HepG2 (cell line): Measurements from ENCODE around the gene SLC16A1. TPM values are rescaled to one million over a fixed set of nuclear protein-coding genes. Genes with fewer than 3 reads are reported as not detected.

Experiments used
- ATAC-seq: fragments of 200-7000 bp; cut with Tn5 transposase; 3 replicates; pipeline ENCODE4 v1.9.1; 2020; ENCODE audit warnings: mild to moderate bottlenecking, moderate library complexity
- BruUV-seq: library from RNA; stranded (reverse); fragments of 400-500 nt; replicated peaks from 2 replicates; lab custom pipeline; 2021; lab: Mats Ljungman, UMichigan
- CTCF ChIA-PET: fragments of 300-600 bp; formaldehyde crosslinking; extraction: SDS; loops from one replicate; lab custom pipeline; 2021; ENCODE audit warnings: low total read pairs, inconsistent platforms, low intra/inter-chr PET ratio; lab: Yijun Ruan, JAX
- POLR2A ChIA-PET: fragments of 350-600 bp; sonication (Branson Sonifier 250); formaldehyde crosslinking; loops from one replicate; lab custom pipeline; 2020; ENCODE audit warnings: antibody characterized with exemption, inconsistent platforms; lab: Yijun Ruan, JAX
- DNase-seq: peaks from one replicate; pipeline ENCODE4 v3.0.0-alpha.2; 2015; ENCODE audit warnings: low spot score
- FAIRE-seq: peaks from 3 replicates; lab custom pipeline; 2011; peaks lifted over from hg19 to GRCh38; lab: Jason Lieb, UNC
- H2AFZ ChIP-seq: one replicate; pipeline ENCODE4 v1.6.1; 2011; ENCODE audit warnings: low read length, inconsistent platforms
- H3K27ac ChIP-seq: fragments of 300-600 bp; 3 replicates; pipeline ENCODE4 v1.8.0; 2011; ENCODE audit warnings: mixed run types, mild to moderate bottlenecking, mixed read lengths, low read length, inconsistent platforms; ENCODE audit not compliant: insufficient read depth; ENCODE audit errors: extremely low read length
- H3K27me3 ChIP-seq, 2 experiments: fragments of 200-600 bp in 1 of 2; 2 replicates in 1 of 2; 3 replicates in 1 of 2; pipeline versions ENCODE4 v1.6.0 to v1.8.0; 2011; ENCODE audit warnings: low read length in 2 of 2, mild to moderate bottlenecking in 2 of 2, moderate library complexity in 2 of 2, inconsistent platforms in 1 of 2; ENCODE audit not compliant: insufficient read depth in 2 of 2, control insufficient read depth in 1 of 2
- H3K36me3 ChIP-seq, 2 experiments: fragments of 200-600 bp in 1 of 2; replicated peaks in 1 of 2; 2 replicates in 1 of 2; 3 replicates in 1 of 2; pipeline versions ENCODE4 v1.5.1 to v1.8.0; 2011; ENCODE audit warnings: low read length in 2 of 2, inconsistent platforms in 1 of 2; ENCODE audit not compliant: insufficient read depth in 2 of 2, control insufficient read depth in 1 of 2
- H3K4me1 ChIP-seq: 2 replicates; pipeline ENCODE4 v1.5.1; 2012; ENCODE audit warnings: low read length, inconsistent platforms; ENCODE audit not compliant: insufficient read depth
- H3K4me2 ChIP-seq: 2 replicates; pipeline ENCODE4 v1.6.0; 2011; ENCODE audit warnings: low read depth, low read length, inconsistent platforms
- H3K4me3 ChIP-seq, 3 experiments: fragments of 200-600 bp in 1 of 3; sonication (generic), shearing (Covaris generic) in 1 of 3; replicated peaks in 1 of 3; 2 replicates each; pipeline ENCODE4 v1.5.1; 2011 to 2016; ENCODE audit warnings: low read length in 3 of 3, inconsistent platforms in 2 of 3, low read depth in 2 of 3, mild to moderate bottlenecking in 2 of 3, control low read depth in 1 of 3, mixed read lengths in 1 of 3; ENCODE audit not compliant: insufficient read depth in 1 of 3
- H3K79me2 ChIP-seq: one replicate; pipeline ENCODE4 v1.6.1; 2011; ENCODE audit warnings: low read length, inconsistent platforms; ENCODE audit not compliant: insufficient read depth
- H3K9ac ChIP-seq: 2 replicates; pipeline ENCODE4 v1.6.0; 2011; ENCODE audit warnings: mild to moderate bottlenecking, low read depth, low read length, inconsistent platforms; ENCODE audit not compliant: insufficient read depth
- H3K9me3 ChIP-seq: 2 replicates; pipeline ENCODE4 v1.5.1; 2012; ENCODE audit warnings: mild to moderate bottlenecking, low read length
- H4K20me1 ChIP-seq: 2 replicates; pipeline ENCODE4 v1.6.0; 2011; ENCODE audit warnings: inconsistent platforms, mild to moderate bottlenecking, low read length, moderate library complexity; ENCODE audit not compliant: insufficient read depth
- GABPA ChIP-seq, 2 experiments: IDR thresholded peaks; 2 replicates each; pipeline ENCODE4 v1.6.1; 2011 to 2016; ENCODE audit warnings: low read depth in 2 of 2, low read length in 1 of 2, missing biosample characterization in 1 of 2, missing genetic modification characterization in 1 of 2
- HDAC2 ChIP-seq: sonication (generic); formaldehyde crosslinking; IDR thresholded peaks from 2 replicates; pipeline ENCODE4 v1.4.0; 2020; ENCODE audit warnings: missing genetic modification reagents
- HIVEP1 ChIP-seq: sonication (generic); formaldehyde crosslinking; IDR thresholded peaks from 2 replicates; pipeline ENCODE4 v1.4.0; 2020; ENCODE audit warnings: mild to moderate bottlenecking, missing genetic modification reagents
- HOXA9 ChIP-seq: sonication (generic); formaldehyde crosslinking; IDR thresholded peaks from 2 replicates; pipeline ENCODE4 v1.8.1; 2022; ENCODE audit warnings: missing genetic modification reagents, mild to moderate bottlenecking, moderate library complexity, borderline replicate concordance
- KLF15 ChIP-seq: sonication (generic); formaldehyde crosslinking; IDR thresholded peaks from 2 replicates; pipeline ENCODE4 v1.8.1; 2023; ENCODE audit warnings: borderline replicate concordance, mild to moderate bottlenecking, inconsistent platforms, missing genetic modification reagents, mixed read lengths
- MAFK ChIP-seq, 2 experiments: IDR thresholded peaks in 1 of 2; conservative IDR thresholded peaks in 1 of 2; 2 replicates each; pipeline ENCODE4 v1.6.1; 2011; ENCODE audit warnings: improper control_type of control experiment in 2 of 2, low read length in 2 of 2
- NFKB2 ChIP-seq: sonication (generic); formaldehyde crosslinking; IDR thresholded peaks from 2 replicates; pipeline ENCODE4 v1.4.0; 2020; ENCODE audit warnings: missing genetic modification reagents, borderline replicate concordance
- ZMYM2 ChIP-seq: sonication (generic); formaldehyde crosslinking; IDR thresholded peaks from 2 replicates; pipeline ENCODE4 v1.8.0; 2022; ENCODE audit warnings: mild to moderate bottlenecking, missing genetic modification reagents
- ZNF607 ChIP-seq: sonication (generic); formaldehyde crosslinking; IDR thresholded peaks from 2 replicates; pipeline ENCODE4 v1.5.1; 2020; ENCODE audit warnings: missing genetic modification reagents, mild to moderate bottlenecking, borderline replicate concordance
- WGBS: methylation state at CpG from one replicate; pipeline ENCODE4 v1.1.6; 2017; ENCODE audit warnings: low lambda C conversion rate; 5-methylcytosine and 5-hydroxymethylcytosine counted together
- in situ Hi-C: cut with HindIII; loops from 2 replicates; pipeline ENCODE4 v1.10.0; 2017; ENCODE audit warnings: low pct_unique_long_range_greater_than_20kb; ENCODE audit not compliant: extremely low pct_ligation_motif_present
- intact Hi-C: fragments of 100-400 bp; cut with micrococcal nuclease; formaldehyde crosslinking; loops from one replicate; pipeline ENCODE4 v1.10.0; 2022; ENCODE audit not compliant: unreplicated experiment
- polyA plus RNA-seq, 8 experiments: library from polyadenylated mRNA; depleted of rRNA in 3 of 8; stranded (reverse) in 7 of 8; unstranded in 1 of 8; fragments of >200 nt; fragmentation: Illumina TruSeq in 4 of 8; extraction: Trizol in 4 of 8; gene quantifications; 2 replicates each; pipeline versions ENCODE4 v1.2.1 to v1.2.3, GENCODE V29; 2011 to 2016; ENCODE audit warnings: low read depth in 4 of 8, missing spikeins in 1 of 8, mixed read lengths in 1 of 8; ENCODE audit not compliant: insufficient read depth in 1 of 8
- total RNA-seq, 5 experiments: library from RNA; depleted of rRNA; stranded (reverse); fragments of >200 nt; fragmentation: Illumina TruSeq; extraction: Trizol; gene quantifications; 2 replicates each; pipeline ENCODE4 v1.2.3, GENCODE V29; 2016; ENCODE audit warnings: low read depth in 1 of 5
- TF ChIP-seq, protein P1 (sequence below): sonication (generic); formaldehyde crosslinking; IDR thresholded peaks from 2 replicates; pipeline ENCODE4 v1.8.0; 2022; ENCODE audit warnings: missing genetic modification reagents, mild to moderate bottlenecking, moderate library complexity, borderline replicate concordance
- TF ChIP-seq, protein P2 (sequence below): IDR thresholded peaks from 2 replicates; pipeline ENCODE4 v1.6.1; 2016; ENCODE audit warnings: missing compliant biosample characterization, missing genetic modification reagents, borderline replicate concordance
- TF ChIP-seq, protein P3 (sequence below): sonication (generic); formaldehyde crosslinking; IDR thresholded peaks from 2 replicates; pipeline ENCODE4 v1.4.0; 2020; ENCODE audit warnings: missing genetic modification reagents
- TF ChIP-seq, protein P4 (sequence below): sonication (generic); formaldehyde crosslinking; IDR thresholded peaks from 2 replicates; pipeline ENCODE4 v1.8.0; 2022; ENCODE audit warnings: missing genetic modification reagents, mild to moderate bottlenecking, inconsistent platforms, borderline replicate concordance
- TF ChIP-seq, protein P5 (sequence below): sonication (generic); formaldehyde crosslinking; conservative IDR thresholded peaks from 2 replicates; pipeline ENCODE4 v1.4.0; 2020; ENCODE audit warnings: missing genetic modification reagents

Gene SLC16A1
- total and polyA plus RNA-seq, 2 of the 13 experiments (the other 11 are each of a cell fraction or from before 2014, with no cell fraction given) = 106 to 142 TPM

DNA sequence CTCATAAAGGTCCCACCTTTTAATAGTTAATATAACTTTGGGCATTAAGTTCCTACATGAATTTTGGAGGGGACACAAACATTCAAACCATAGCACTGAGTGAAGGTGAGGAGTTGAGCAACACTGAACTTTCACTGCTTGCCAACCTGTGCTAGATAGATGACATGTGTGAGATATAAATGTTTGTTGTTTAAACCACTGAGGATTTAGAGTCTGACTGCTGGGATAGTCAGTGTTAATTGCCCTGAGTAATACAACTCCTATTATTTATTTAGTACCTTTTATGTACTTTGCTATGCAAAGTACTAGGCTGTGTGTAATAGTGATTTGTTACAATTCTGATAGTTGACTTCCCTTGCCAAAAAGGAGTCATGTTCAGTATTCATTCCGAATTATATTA is 32.4 kb upstream of the SLC16A1 start:
- WGBS = 94% methylated on average over 1 of the region's 1 CpG
- no peak overlapping the region for H3K27ac ChIP-seq
- H3K27me3 ChIP-seq = no peaks in the 10 kb centered on the region
- intact Hi-C loops = no loop called here
- FAIRE-seq (no peak), DNase-seq (no peak), ATAC-seq (no peak)
- no peaks in the 10 kb centered on the region for H3K4me1 ChIP-seq
- H2AFZ ChIP-seq = no peak overlapping the region
- H4K20me1 ChIP-seq = no peaks in the 10 kb centered on the region
- no peaks in the 10 kb centered on the region for H3K9me3 ChIP-seq
- no peak overlapping the region for H3K9ac ChIP-seq
- BruUV-seq = no TSS peak
- CTCF ChIA-PET = no interaction called here
- in situ Hi-C loops = no loop called here
- no peak overlapping the region for H3K4me3 ChIP-seq
- POLR2A ChIA-PET = no interaction called here
- H3K36me3 ChIP-seq = peaks cover 2 to 3% of the 10 kb centered on the region in 2 experiments; a peak in 1 of 5 replicates
- no peak overlapping the region for H3K4me2 ChIP-seq
- H3K79me2 ChIP-seq = no peaks in the 10 kb centered on the region
- TF ChIP-seq HDAC2 (CRISPR knock-in tag) = no peak
- TF ChIP-seq, protein P1, sequence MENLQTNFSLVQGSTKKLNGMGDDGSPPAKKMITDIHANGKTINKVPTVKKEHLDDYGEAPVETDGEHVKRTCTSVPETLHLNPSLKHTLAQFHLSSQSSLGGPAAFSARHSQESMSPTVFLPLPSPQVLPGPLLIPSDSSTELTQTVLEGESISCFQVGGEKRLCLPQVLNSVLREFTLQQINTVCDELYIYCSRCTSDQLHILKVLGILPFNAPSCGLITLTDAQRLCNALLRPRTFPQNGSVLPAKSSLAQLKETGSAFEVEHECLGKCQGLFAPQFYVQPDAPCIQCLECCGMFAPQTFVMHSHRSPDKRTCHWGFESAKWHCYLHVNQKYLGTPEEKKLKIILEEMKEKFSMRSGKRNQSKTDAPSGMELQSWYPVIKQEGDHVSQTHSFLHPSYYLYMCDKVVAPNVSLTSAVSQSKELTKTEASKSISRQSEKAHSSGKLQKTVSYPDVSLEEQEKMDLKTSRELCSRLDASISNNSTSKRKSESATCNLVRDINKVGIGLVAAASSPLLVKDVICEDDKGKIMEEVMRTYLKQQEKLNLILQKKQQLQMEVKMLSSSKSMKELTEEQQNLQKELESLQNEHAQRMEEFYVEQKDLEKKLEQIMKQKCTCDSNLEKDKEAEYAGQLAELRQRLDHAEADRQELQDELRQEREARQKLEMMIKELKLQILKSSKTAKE (CRISPR knock-in tag) = no peak
- no peak for TF ChIP-seq MAFK (conservative IDR thresholded peaks at IDR 0.05 in 1 of 2, IDR thresholded peaks at IDR 0.05 in 1 of 2; ENCODE audit: low read length in 2 of 2)
- TF ChIP-seq, protein P2, sequence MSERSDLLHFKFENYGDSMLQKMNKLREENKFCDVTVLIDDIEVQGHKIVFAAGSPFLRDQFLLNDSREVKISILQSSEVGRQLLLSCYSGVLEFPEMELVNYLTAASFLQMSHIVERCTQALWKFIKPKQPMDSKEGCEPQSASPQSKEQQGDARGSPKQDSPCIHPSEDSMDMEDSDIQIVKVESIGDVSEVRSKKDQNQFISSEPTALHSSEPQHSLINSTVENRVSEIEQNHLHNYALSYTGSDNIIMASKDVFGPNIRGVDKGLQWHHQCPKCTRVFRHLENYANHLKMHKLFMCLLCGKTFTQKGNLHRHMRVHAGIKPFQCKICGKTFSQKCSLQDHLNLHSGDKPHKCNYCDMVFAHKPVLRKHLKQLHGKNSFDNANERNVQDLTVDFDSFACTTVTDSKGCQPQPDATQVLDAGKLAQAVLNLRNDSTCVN (CRISPR knock-in tag) = no peak
- TF ChIP-seq ZNF607 (CRISPR knock-in tag) = no peak
- TF ChIP-seq, protein P3, sequence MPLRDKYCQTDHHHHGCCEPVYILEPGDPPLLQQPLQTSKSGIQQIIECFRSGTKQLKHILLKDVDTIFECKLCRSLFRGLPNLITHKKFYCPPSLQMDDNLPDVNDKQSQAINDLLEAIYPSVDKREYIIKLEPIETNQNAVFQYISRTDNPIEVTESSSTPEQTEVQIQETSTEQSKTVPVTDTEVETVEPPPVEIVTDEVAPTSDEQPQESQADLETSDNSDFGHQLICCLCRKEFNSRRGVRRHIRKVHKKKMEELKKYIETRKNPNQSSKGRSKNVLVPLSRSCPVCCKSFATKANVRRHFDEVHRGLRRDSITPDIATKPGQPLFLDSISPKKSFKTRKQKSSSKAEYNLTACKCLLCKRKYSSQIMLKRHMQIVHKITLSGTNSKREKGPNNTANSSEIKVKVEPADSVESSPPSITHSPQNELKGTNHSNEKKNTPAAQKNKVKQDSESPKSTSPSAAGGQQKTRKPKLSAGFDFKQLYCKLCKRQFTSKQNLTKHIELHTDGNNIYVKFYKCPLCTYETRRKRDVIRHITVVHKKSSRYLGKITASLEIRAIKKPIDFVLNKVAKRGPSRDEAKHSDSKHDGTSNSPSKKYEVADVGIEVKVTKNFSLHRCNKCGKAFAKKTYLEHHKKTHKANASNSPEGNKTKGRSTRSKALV = no peak
- no peak for TF ChIP-seq NFKB2
- no peak for TF ChIP-seq HIVEP1
- no peak for TF ChIP-seq ZMYM2
- no peak for TF ChIP-seq GABPA (IDR thresholded peaks at IDR 0.05; ENCODE audit: low read depth, low read length)
- TF ChIP-seq GABPA (CRISPR knock-in tag; IDR thresholded peaks at IDR 0.05; ENCODE audit: low read depth) = no peak
- TF ChIP-seq, protein P4, sequence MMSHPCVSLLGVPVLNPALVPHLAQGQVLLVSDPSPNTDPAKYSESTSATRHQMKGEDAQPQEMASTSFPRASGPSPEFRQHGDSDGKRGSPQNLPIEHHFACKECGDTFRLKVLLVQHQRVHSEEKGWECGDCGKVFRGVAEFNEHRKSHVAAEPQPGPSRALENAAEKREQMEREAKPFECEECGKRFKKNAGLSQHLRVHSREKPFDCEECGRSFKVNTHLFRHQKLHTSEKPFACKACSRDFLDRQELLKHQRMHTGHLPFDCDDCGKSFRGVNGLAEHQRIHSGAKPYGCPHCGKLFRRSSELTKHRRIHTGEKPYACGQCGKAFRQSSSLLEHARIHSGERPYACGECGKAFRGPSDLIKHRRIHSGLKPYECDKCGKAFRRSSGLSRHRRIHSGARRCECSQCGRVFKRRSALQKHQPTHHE (CRISPR knock-in tag) = no peak
- no peak for TF ChIP-seq KLF15 (CRISPR knock-in tag)
- TF ChIP-seq, protein P5, sequence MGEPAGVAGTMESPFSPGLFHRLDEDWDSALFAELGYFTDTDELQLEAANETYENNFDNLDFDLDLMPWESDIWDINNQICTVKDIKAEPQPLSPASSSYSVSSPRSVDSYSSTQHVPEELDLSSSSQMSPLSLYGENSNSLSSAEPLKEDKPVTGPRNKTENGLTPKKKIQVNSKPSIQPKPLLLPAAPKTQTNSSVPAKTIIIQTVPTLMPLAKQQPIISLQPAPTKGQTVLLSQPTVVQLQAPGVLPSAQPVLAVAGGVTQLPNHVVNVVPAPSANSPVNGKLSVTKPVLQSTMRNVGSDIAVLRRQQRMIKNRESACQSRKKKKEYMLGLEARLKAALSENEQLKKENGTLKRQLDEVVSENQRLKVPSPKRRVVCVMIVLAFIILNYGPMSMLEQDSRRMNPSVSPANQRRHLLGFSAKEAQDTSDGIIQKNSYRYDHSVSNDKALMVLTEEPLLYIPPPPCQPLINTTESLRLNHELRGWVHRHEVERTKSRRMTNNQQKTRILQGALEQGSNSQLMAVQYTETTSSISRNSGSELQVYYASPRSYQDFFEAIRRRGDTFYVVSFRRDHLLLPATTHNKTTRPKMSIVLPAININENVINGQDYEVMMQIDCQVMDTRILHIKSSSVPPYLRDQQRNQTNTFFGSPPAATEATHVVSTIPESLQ = no peak
- no peak for TF ChIP-seq HOXA9 (CRISPR knock-in tag)
